Loucy (cell line): Measurements from ENCODE around the gene AVP.

Source experiments
- H2AFZ ChIP-seq: fragments of 200-600 bp; sonication (generic); 2 replicates; pipeline ENCODE4 v1.6.0; 2016; ENCODE audit warnings: antibody characterized with exemption, mild to moderate bottlenecking, low read length, moderate library complexity
- H3F3A ChIP-seq: fragments of 200-600 bp; 2 replicates; pipeline ENCODE4 v1.6.0; 2016; ENCODE audit warnings: antibody characterized with exemption, low read depth, mild to moderate bottlenecking
- H3K27me3 ChIP-seq: fragments of 200-600 bp; sonication (generic); 2 replicates; pipeline ENCODE4 v1.6.1; 2014; ENCODE audit warnings: low read length, mild to moderate bottlenecking; ENCODE audit not compliant: insufficient read depth, poor library complexity, severe bottlenecking
- H3K36me3 ChIP-seq: fragments of 200-600 bp; sonication (generic); 2 replicates; pipeline ENCODE4 v1.6.1; 2016; ENCODE audit warnings: low read length; ENCODE audit not compliant: insufficient read depth
- H3K4me1 ChIP-seq: fragments of 200-600 bp; sonication (generic); 2 replicates; pipeline ENCODE4 v1.5.1; 2014; ENCODE audit warnings: low read length, mild to moderate bottlenecking; ENCODE audit not compliant: insufficient read depth, poor library complexity, severe bottlenecking
- H3K4me2 ChIP-seq: fragments of 200-600 bp; sonication (generic); 2 replicates; pipeline ENCODE4 v1.6.0; 2014; ENCODE audit warnings: antibody characterized with exemption, low read length, low read depth, mild to moderate bottlenecking; ENCODE audit not compliant: poor library complexity, severe bottlenecking
- H3K4me3 ChIP-seq: fragments of 200-600 bp; sonication (generic); 2 replicates; pipeline ENCODE4 v1.5.1; 2014; ENCODE audit warnings: low read length, mild to moderate bottlenecking, mixed read lengths; ENCODE audit not compliant: poor library complexity, severe bottlenecking
- H3K79me2 ChIP-seq: fragments of 200-600 bp; sonication (generic); 2 replicates; pipeline ENCODE4 v1.6.1; 2014; ENCODE audit warnings: low read length; ENCODE audit not compliant: insufficient read depth
- H3K9ac ChIP-seq: fragments of 200-600 bp; sonication (generic); 2 replicates; pipeline ENCODE4 v1.6.0; 2014; ENCODE audit warnings: mild to moderate bottlenecking, low read depth, low read length, moderate library complexity; ENCODE audit not compliant: poor library complexity, severe bottlenecking
- H3K9me2 ChIP-seq: fragments of 200-600 bp; sonication (generic); replicated peaks from 2 replicates; pipeline ENCODE4 v1.6.1; 2016; ENCODE audit warnings: low read depth, low read length, mixed read lengths
- H3K9me3 ChIP-seq: fragments of 200-600 bp; sonication (generic); 2 replicates; pipeline ENCODE4 v1.6.1; 2014; ENCODE audit warnings: mild to moderate bottlenecking, antibody characterized with exemption, low read length, low read depth; ENCODE audit not compliant: insufficient read depth
- H4K20me1 ChIP-seq: fragments of 200-600 bp; sonication (generic); 2 replicates; pipeline ENCODE4 v1.6.0; 2014; ENCODE audit warnings: antibody characterized with exemption, low read length, mild to moderate bottlenecking; ENCODE audit not compliant: insufficient read depth, poor library complexity, severe bottlenecking
- CTCF ChIP-seq: fragments of 200-600 bp; sonication (generic); conservative IDR thresholded peaks from 2 replicates; pipeline ENCODE4 v1.5.1; 2014; ENCODE audit warnings: mild to moderate bottlenecking, antibody characterized with exemption, low read length
- EZH2phosphoT487 ChIP-seq: fragments of 200-600 bp; IDR thresholded peaks from 2 replicates; pipeline ENCODE4 v1.6.1; 2018; ENCODE audit warnings: antibody characterized with exemption, mild to moderate bottlenecking, moderate library complexity, borderline replicate concordance

The AVP gene

GRCh38 chr20:3092611-3093379, 8.3 kb upstream of the AVP start:
- no peaks in the 10 kb centered on the region for H3K9me2 ChIP-seq
- no peak for TF ChIP-seq EZH2phosphoT487
- no peak for TF ChIP-seq CTCF
- peaks cover 24% of the 10 kb centered on the region for H3F3A ChIP-seq
- H3K9me3 ChIP-seq = no peaks in the 10 kb centered on the region
- H3K9ac ChIP-seq = peak overlapping the region; percentile 76
- no peaks in the 10 kb centered on the region for H3K27me3 ChIP-seq
- no peaks in the 10 kb centered on the region for H3K79me2 ChIP-seq
- H2AFZ ChIP-seq = no peak overlapping the region
- peaks cover 70% of the 10 kb centered on the region for H3K4me1 ChIP-seq
- no peaks in the 10 kb centered on the region for H3K36me3 ChIP-seq
- H4K20me1 ChIP-seq = no peaks in the 10 kb centered on the region
- peak overlapping the region; percentile 77 for H3K4me2 ChIP-seq
- no peak overlapping the region for H3K4me3 ChIP-seq

DNA sequence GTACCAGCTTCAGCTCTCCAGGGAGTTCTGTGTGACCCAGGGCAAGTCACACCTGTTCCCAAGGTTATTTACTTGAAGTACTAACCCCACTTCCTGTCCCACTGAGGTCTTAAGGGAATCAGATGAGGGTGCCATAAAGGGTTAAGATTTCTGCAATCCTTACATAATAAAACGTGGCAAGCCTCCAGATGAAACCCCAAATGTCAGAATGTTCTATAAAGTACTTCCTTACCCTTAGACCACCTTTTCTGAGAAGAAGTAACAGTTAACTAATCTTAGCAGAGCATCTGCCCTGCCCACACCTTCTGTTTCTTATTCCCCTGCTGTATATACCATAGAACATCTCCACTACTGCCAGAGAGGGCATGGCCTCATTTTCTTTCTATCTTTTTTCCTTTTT, 6.0 kb upstream of the AVP start:
- Histone ChIP-seq H3K4me2 (peak overlapping the region; percentile 59), H3K9ac (peak overlapping the region; percentile 70), H3K9me2 (no peaks in the 10 kb centered on the region), H2AFZ (no peak overlapping the region), H3K36me3 (no peaks in the 10 kb centered on the region), H3K79me2 (no peaks in the 10 kb centered on the region), H3K27me3 (no peaks in the 10 kb centered on the region), H4K20me1 (no peaks in the 10 kb centered on the region), H3K9me3 (no peaks in the 10 kb centered on the region), H3K4me1 (peaks cover 67% of the 10 kb centered on the region), H3K4me3 (peak overlapping the region; percentile 14), H3F3A (peaks cover 24% of the 10 kb centered on the region)
- TF ChIP-seq CTCF (no peak), EZH2phosphoT487 (no peak)

DNA sequence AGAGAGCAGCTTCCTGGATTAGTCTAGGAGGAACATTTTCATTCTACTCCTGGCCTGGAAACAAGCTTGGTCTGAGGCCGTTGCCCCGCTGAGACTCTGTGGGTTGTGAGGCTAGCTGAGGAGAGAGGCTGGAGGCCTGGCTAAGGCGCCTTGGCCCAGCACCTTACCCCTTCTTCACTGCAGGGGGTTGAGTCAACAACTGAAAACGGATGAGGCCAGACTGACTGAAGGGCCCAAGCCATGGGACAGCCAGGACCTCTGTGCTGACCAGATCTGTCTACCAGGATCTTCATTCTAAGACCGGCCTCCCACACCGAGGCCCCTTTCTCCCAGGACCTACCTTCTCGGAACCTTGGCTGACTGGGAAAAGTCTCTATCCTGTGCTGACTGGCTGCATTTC, 3.5 kb upstream of the AVP start:
- Histone ChIP-seq H3K9ac (no peak overlapping the region), H3K27me3 (no peaks in the 10 kb centered on the region), H3K9me2 (no peaks in the 10 kb centered on the region), H3K36me3 (no peaks in the 10 kb centered on the region), H3K4me2 (no peak overlapping the region), H3K4me3 (no peak overlapping the region), H4K20me1 (no peaks in the 10 kb centered on the region), H3K79me2 (no peaks in the 10 kb centered on the region), H2AFZ (no peak overlapping the region), H3K9me3 (no peaks in the 10 kb centered on the region), H3F3A (peaks cover 17% of the 10 kb centered on the region), H3K4me1 (peaks cover 50% of the 10 kb centered on the region)
- no peak for TF ChIP-seq CTCF
- TF ChIP-seq EZH2phosphoT487 = no peak
